Measurements from ENCODE around the gene LRP1B.

Gene LRP1B

GRCh38 chr2:141796449-141796848 is 334.4 kb downstream of the LRP1B start:
- Histone ChIP-seq H3K4me1 (no peaks in the 10 kb centered on the region), H3K9ac (no peak overlapping the region), H3K4me2 (no peak overlapping the region), H3K27me3 (no peaks in the 10 kb centered on the region), H4K20me1 (no peaks in the 10 kb centered on the region), H3K9me3 (replicated peaks in 1 of 11) (no peaks in the 10 kb centered on the region), H3K4me3 (no peak overlapping the region), H3K36me3 (no peaks in the 10 kb centered on the region), H3K27ac (no peak overlapping the region)
- TF ChIP-seq Cebpa-rat (IDR thresholded peaks at IDR 0.05) = no peak

DNA sequence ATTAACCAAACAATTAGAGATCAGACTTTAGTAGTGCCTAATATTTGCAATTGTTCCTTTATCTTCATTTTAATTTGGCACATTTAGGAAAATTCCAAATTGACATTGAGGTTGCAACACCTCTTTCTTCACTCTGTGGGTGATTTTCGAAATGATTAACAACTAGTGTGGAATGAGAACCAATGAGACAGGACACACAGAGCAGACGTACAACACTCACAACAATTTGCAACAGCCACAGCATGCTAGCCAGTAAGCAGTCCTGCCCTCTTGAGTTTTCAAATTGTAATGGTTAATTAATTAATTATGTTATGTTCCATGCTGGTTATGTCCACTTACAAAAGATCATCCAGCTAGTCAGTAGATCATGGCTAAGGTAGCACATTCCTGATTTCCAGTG is 339.3 kb downstream of the LRP1B start:
- Histone ChIP-seq H3K4me2 (no peak overlapping the region), H3K36me3 (no peaks in the 10 kb centered on the region), H3K4me1 (no peaks in the 10 kb centered on the region), H3K4me3 (no peak overlapping the region), H3K27ac (no peak overlapping the region), H3K9ac (no peak overlapping the region), H3K9me3 (replicated peaks in 1 of 11) (no peaks in the 10 kb centered on the region), H4K20me1 (no peaks in the 10 kb centered on the region), H3K27me3 (no peaks in the 10 kb centered on the region)
- TF ChIP-seq Cebpa-rat (IDR thresholded peaks at IDR 0.05) = no peak

- peaks cover 0 to 13% (median 0%) of the 10 kb centered on the region in 10 experiments; a peak in 2 of 20 replicates for H3K4me1 ChIP-seq
- H3K27me3 ChIP-seq = no peaks in the 10 kb centered on the region
- no peaks in the 10 kb centered on the region for H3K9me3 ChIP-seq (replicated peaks in 1 of 11)
- no peaks in the 10 kb centered on the region for H3K36me3 ChIP-seq
- H3K27ac ChIP-seq = no peak overlapping the region
- no peaks in the 10 kb centered on the region for H4K20me1 ChIP-seq
- no peak for TF ChIP-seq Cebpa-rat (IDR thresholded peaks at IDR 0.05)
- no peak overlapping the region for H3K9ac ChIP-seq
- H3K4me3 ChIP-seq = no peak overlapping the region
- no peak overlapping the region for H3K4me2 ChIP-seq
Observed at GRCh38 chr2:141782574-141782973, 348.2 kb downstream of the LRP1B start.

- Histone ChIP-seq H3K4me2 (peak overlapping the region in 2 of 11 experiments; percentile 46 to 53; a peak in 4 of 22 replicates), H3K27ac (no peak overlapping the region), H3K27me3 (no peaks in the 10 kb centered on the region), H3K4me3 (no peak overlapping the region), H3K36me3 (no peaks in the 10 kb centered on the region), H4K20me1 (no peaks in the 10 kb centered on the region), H3K9ac (no peak overlapping the region), H3K9me3 (replicated peaks in 1 of 11) (no peaks in the 10 kb centered on the region), H3K4me1 (peaks cover 0 to 13% (median 0%) of the 10 kb centered on the region in 10 experiments; a peak in 2 of 20 replicates)
- no peak for TF ChIP-seq Cebpa-rat (IDR thresholded peaks at IDR 0.05)
Observed at GRCh38 chr2:141778315-141778835, 352.4 kb downstream of the LRP1B start.

GRCh38 chr2:141770530-141770929 is 360.3 kb downstream of the LRP1B start:
- Histone ChIP-seq H4K20me1 (no peaks in the 10 kb centered on the region), H3K9ac (no peak overlapping the region), H3K27ac (no peak overlapping the region), H3K9me3 (replicated peaks in 1 of 11) (no peaks in the 10 kb centered on the region), H3K4me1 (no peaks in the 10 kb centered on the region), H3K36me3 (no peaks in the 10 kb centered on the region), H3K4me3 (no peak overlapping the region), H3K4me2 (no peak overlapping the region), H3K27me3 (no peaks in the 10 kb centered on the region)
- TF ChIP-seq Cebpa-rat (IDR thresholded peaks at IDR 0.05) = no peak

- no peak overlapping the region for H3K9ac ChIP-seq
- no peak overlapping the region for H3K4me2 ChIP-seq
- no peak overlapping the region for H3K4me3 ChIP-seq
- TF ChIP-seq Cebpa-rat (IDR thresholded peaks at IDR 0.05) = no peak
- no peaks in the 10 kb centered on the region for H3K4me1 ChIP-seq
- H4K20me1 ChIP-seq = no peaks in the 10 kb centered on the region
- H3K27me3 ChIP-seq = no peaks in the 10 kb centered on the region
- no peaks in the 10 kb centered on the region for H3K9me3 ChIP-seq (replicated peaks in 1 of 11)
- H3K36me3 ChIP-seq = no peaks in the 10 kb centered on the region
- no peak overlapping the region for H3K27ac ChIP-seq
Observed at GRCh38 chr2:141767691-141768090, 363.1 kb downstream of the LRP1B start.

DNA sequence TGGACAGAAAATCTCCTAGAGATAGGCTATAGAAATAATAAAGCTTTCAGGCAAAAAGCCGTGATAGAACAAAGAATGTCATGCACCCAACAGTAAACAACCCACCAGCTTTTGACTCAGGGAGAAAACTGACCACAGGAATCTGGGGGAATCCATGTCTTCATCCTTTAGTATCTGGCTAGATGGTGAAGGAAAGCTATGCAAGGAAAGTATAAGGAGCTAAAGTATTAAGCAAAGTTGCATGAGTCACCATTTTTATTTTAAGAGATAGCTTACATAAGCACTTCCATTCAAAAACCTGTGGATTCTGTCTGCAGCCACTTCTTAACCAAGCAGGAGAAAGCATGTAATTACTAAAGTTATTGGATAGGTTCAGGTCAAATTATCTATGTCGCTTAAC is 363.8 kb downstream of the LRP1B start:
- Histone ChIP-seq H3K27ac (no peak overlapping the region), H3K4me1 (no peaks in the 10 kb centered on the region), H3K9me3 (replicated peaks in 1 of 11) (no peaks in the 10 kb centered on the region), H3K9ac (no peak overlapping the region), H3K36me3 (no peaks in the 10 kb centered on the region), H4K20me1 (no peaks in the 10 kb centered on the region), H3K27me3 (no peaks in the 10 kb centered on the region), H3K4me3 (no peak overlapping the region), H3K4me2 (no peak overlapping the region)
- no peak for TF ChIP-seq Cebpa-rat (IDR thresholded peaks at IDR 0.05)

GRCh38 chr2:141766225-141766624 is 364.6 kb downstream of the LRP1B start:
- Histone ChIP-seq H3K9ac (no peak overlapping the region), H3K9me3 (replicated peaks in 1 of 11) (no peaks in the 10 kb centered on the region), H3K27me3 (no peaks in the 10 kb centered on the region), H3K4me3 (no peak overlapping the region), H3K4me2 (no peak overlapping the region), H4K20me1 (no peaks in the 10 kb centered on the region), H3K36me3 (no peaks in the 10 kb centered on the region), H3K27ac (no peak overlapping the region), H3K4me1 (no peaks in the 10 kb centered on the region)
- TF ChIP-seq Cebpa-rat (IDR thresholded peaks at IDR 0.05) = no peak

DNA sequence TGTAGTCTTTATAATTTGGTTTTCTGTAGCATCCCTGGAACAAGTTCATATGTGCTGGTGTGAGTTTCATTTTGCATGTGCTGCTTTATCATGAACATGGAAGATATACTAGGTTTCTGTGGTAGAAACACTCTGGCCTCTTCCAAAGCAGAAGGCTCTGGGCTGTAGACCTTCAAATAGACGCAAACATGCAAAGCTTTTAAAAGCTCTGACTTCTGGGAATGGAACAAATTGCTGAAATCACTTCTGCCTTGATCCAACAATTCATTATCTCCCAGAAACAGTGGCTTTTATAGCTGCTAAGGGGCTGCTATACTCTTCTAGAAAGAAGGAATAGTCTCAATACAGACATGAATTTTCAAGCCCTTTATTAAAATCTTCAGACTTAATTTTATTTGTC is 382.2 kb downstream of the LRP1B start:
- no peak for TF ChIP-seq Cebpa-rat (IDR thresholded peaks at IDR 0.05)
- H3K4me3 ChIP-seq = no peak overlapping the region
- no peak overlapping the region for H3K4me2 ChIP-seq
- H3K27ac ChIP-seq = no peak overlapping the region
- no peaks in the 10 kb centered on the region for H3K36me3 ChIP-seq
- H3K27me3 ChIP-seq = no peaks in the 10 kb centered on the region
- no peaks in the 10 kb centered on the region for H4K20me1 ChIP-seq
- no peaks in the 10 kb centered on the region for H3K9me3 ChIP-seq (replicated peaks in 1 of 11)
- no peaks in the 10 kb centered on the region for H3K4me1 ChIP-seq
- H3K9ac ChIP-seq = no peak overlapping the region

DNA sequence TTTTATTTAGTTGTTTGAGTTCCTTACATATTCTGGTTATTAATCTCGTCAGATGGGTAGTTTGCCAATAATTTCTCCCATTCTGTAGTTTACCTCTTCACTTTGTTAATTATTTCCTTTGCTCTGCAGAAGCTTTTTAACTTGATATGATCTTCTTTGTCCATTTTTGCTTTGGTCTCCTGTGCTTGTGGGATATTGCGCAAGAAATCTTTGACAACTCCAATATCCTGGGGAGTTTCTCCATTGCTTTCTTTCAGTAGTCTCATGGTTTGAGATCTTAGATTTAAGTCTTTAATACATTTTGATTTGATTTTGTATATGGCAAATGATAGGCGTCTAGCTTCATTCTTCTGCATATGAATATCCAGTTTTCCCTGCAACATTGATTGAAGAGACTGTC is 389.2 kb downstream of the LRP1B start:
- Histone ChIP-seq H4K20me1 (no peaks in the 10 kb centered on the region), H3K9me3 (replicated peaks in 1 of 11) (no peaks in the 10 kb centered on the region), H3K27ac (no peak overlapping the region), H3K27me3 (no peaks in the 10 kb centered on the region), H3K9ac (no peak overlapping the region), H3K4me2 (no peak overlapping the region), H3K36me3 (no peaks in the 10 kb centered on the region), H3K4me1 (no peaks in the 10 kb centered on the region), H3K4me3 (no peak overlapping the region)
- TF ChIP-seq Cebpa-rat (IDR thresholded peaks at IDR 0.05) = peak in 5 of 11 experiments; percentile 23 to 72 (median 61); a peak in 7 of 22 replicates

Data from BLaER1 treated with 17β-estradiol and CSF1 and Interleukin-3, amounts not matched to agents 10 nM and 100 nM (cell line).